Measurements from ENCODE around the gene ARID1B. TPM values are rescaled to one million over a fixed set of nuclear protein-coding genes. Genes with fewer than 3 reads are reported as not detected.

ARID1B gene
- total RNA-seq, 1 experiment from 2014 or later: 91.7 TPM

GRCh38 chr6:156816505-156816904, 39.3 kb downstream of the ARID1B start:
- CTCF ChIA-PET: no interaction called here
- in situ Hi-C loops (cut with HindIII; ENCODE audit: low pct_unique_long_range_greater_than_20kb, low sequenced_read_pairs): no loop called here
- no TSS peak for BruUV-seq (replicated peaks)
- DNase-seq (ENCODE audit: low read depth, low spot score) (no peak), ATAC-seq (0 out of 2 replicates have a peak, but pooled peaks have one; percentile 64)
- TF ChIP-seq REST (IDR thresholded peaks at IDR 0.05; ENCODE audit: insufficient read depth in 1 of 2, low read depth in 2 of 2, low read length in 1 of 2) (no peak), POLR2AphosphoS5 (IDR thresholded peaks at IDR 0.05; ENCODE audit: low read depth, low read length) (no peak), TCF7L2 (IDR thresholded peaks at IDR 0.05; ENCODE audit: low read depth, low read length) (no peak)
- intact Hi-C loops (cut with micrococcal nuclease; ENCODE audit: unreplicated experiment): no loop called here
- Histone ChIP-seq H3K4me1 (ENCODE audit: control insufficient read depth, insufficient read depth, low read length) (peaks cover 12% of the 10 kb centered on the region), H3K27ac (ENCODE audit: low read length) (no peak overlapping the region), H3K4me3 (ENCODE audit: low read depth in 2 of 2, low read length in 2 of 2) (no peak overlapping the region), H3K9me3 (ENCODE audit: control insufficient read depth, insufficient read depth, low read depth, low read length) (no peaks in the 10 kb centered on the region), H3K36me3 (ENCODE audit: control insufficient read depth, insufficient read depth, low read length) (no peaks in the 10 kb centered on the region), H3K27me3 (ENCODE audit: control insufficient read depth, insufficient read depth, low read length) (no peaks in the 10 kb centered on the region)
- POLR2A ChIA-PET: no interaction called here

GRCh38 chr6:156820089-156820798, 43.1 kb downstream of the ARID1B start:
- in situ Hi-C loops (cut with HindIII; ENCODE audit: low pct_unique_long_range_greater_than_20kb, low sequenced_read_pairs) (no loop called here), intact Hi-C loops (cut with micrococcal nuclease; ENCODE audit: unreplicated experiment) (no loop called here)
- ChIA-PET CTCF (no interaction called here), POLR2A (no interaction called here)
- DNase-seq (ENCODE audit: low read depth, low spot score): no peak
- TF ChIP-seq REST (IDR thresholded peaks at IDR 0.05; ENCODE audit: insufficient read depth in 1 of 2, low read depth in 2 of 2, low read length in 1 of 2): no peak
- TF ChIP-seq POLR2AphosphoS5 (IDR thresholded peaks at IDR 0.05; ENCODE audit: low read depth, low read length): no peak
- no peak for TF ChIP-seq SIN3A (IDR thresholded peaks at IDR 0.05; ENCODE audit: borderline replicate concordance, insufficient read depth, low read depth, low read length)
- TF ChIP-seq CTCF (IDR thresholded peaks at IDR 0.05): no peak
- TF ChIP-seq TCF7L2 (IDR thresholded peaks at IDR 0.05; ENCODE audit: low read depth, low read length): no peak
- H3K36me3 ChIP-seq (ENCODE audit: control insufficient read depth, insufficient read depth, low read length): no peaks in the 10 kb centered on the region
- ATAC-seq: no peak
- H3K9me3 ChIP-seq (ENCODE audit: control insufficient read depth, insufficient read depth, low read depth, low read length): no peaks in the 10 kb centered on the region
- BruUV-seq (replicated peaks): no TSS peak
- no peaks in the 10 kb centered on the region for H3K27me3 ChIP-seq (ENCODE audit: control insufficient read depth, insufficient read depth, low read length)
- peaks cover 15% of the 10 kb centered on the region for H3K4me1 ChIP-seq (ENCODE audit: control insufficient read depth, insufficient read depth, low read length)
- H3K4me3 ChIP-seq (ENCODE audit: low read depth in 2 of 2, low read length in 2 of 2): no peak overlapping the region
- no peak overlapping the region for H3K27ac ChIP-seq (ENCODE audit: low read length)
